IMR-90 (cell line): ENCODE results near the gene STUM.

Experiments used
- CEBPB ChIP-seq: IDR thresholded peaks from 2 replicates; pipeline ENCODE4 v1.6.1; 2012; ENCODE audit warnings: low read depth, low read length, improper control_type of control experiment
- CTCF ChIP-seq: conservative IDR thresholded peaks from 2 replicates; pipeline ENCODE4 v1.5.1; 2012; ENCODE audit warnings: mild to moderate bottlenecking, low read depth, low read length, improper control_type of control experiment
- FOS ChIP-seq: fragments of 150-350 bp; IDR thresholded peaks from 2 replicates; pipeline ENCODE4 v1.6.1; 2016; ENCODE audit warnings: low read depth, low read length
- MAFK ChIP-seq: IDR thresholded peaks from 2 replicates; pipeline ENCODE4 v1.6.1; 2012; ENCODE audit warnings: low read depth, low read length, improper control_type of control experiment
- MAZ ChIP-seq: IDR thresholded peaks from 2 replicates; pipeline ENCODE4 v1.6.1; 2012; ENCODE audit warnings: low read depth, mild to moderate bottlenecking, low read length, improper control_type of control experiment, moderate library complexity, borderline replicate concordance
- NFE2L2 ChIP-seq: fragments of 150-350 bp; IDR thresholded peaks from 2 replicates; pipeline ENCODE4 v1.6.1; 2016; ENCODE audit warnings: low read depth, mild to moderate bottlenecking, low read length
- POLR2A ChIP-seq: IDR thresholded peaks from 2 replicates; pipeline ENCODE4 v1.6.1; 2012; ENCODE audit warnings: mild to moderate bottlenecking, low read depth, low read length
- RAD21 ChIP-seq: IDR thresholded peaks from 2 replicates; pipeline ENCODE4 v1.6.1; 2012; ENCODE audit warnings: low read length, improper control_type of control experiment
- RCOR1 ChIP-seq: IDR thresholded peaks from 2 replicates; pipeline ENCODE4 v1.6.1; 2012; ENCODE audit warnings: mild to moderate bottlenecking, low read length, improper control_type of control experiment; ENCODE audit not compliant: insufficient replicate concordance
- RFX5 ChIP-seq: IDR thresholded peaks from 2 replicates; pipeline ENCODE4 v1.8.0; 2012; ENCODE audit warnings: low read depth, mild to moderate bottlenecking, low read length, moderate library complexity

- no peak for TF ChIP-seq CTCF
- TF ChIP-seq FOS, result no peak
- TF ChIP-seq RAD21, result no peak
- TF ChIP-seq POLR2A, result no peak
- no peak for TF ChIP-seq MAZ
- no peak for TF ChIP-seq RCOR1
- TF ChIP-seq RFX5, result no peak
- no peak for TF ChIP-seq NFE2L2
- TF ChIP-seq MAFK, result no peak
- TF ChIP-seq CEBPB, result no peak
These were observed 13.9 kb upstream of the STUM start for GRCh38 chr1:226534645-226535044.
